Fibroblast of skin of right biceps (primary cell): ENCODE measurements around the gene OSBPL1A.
A peak's percentile ranks its signal among the peaks of the same experiment; 100 is the strongest.

Experiments used
- DNase-seq: peaks from one replicate; pipeline ENCODE4 v3.0.0-alpha.2; 2013

OSBPL1A gene

GRCh38 chr18:24209558-24209957, 188.1 kb downstream of the OSBPL1A start:
- DNase-seq = peak; percentile 35

DNA sequence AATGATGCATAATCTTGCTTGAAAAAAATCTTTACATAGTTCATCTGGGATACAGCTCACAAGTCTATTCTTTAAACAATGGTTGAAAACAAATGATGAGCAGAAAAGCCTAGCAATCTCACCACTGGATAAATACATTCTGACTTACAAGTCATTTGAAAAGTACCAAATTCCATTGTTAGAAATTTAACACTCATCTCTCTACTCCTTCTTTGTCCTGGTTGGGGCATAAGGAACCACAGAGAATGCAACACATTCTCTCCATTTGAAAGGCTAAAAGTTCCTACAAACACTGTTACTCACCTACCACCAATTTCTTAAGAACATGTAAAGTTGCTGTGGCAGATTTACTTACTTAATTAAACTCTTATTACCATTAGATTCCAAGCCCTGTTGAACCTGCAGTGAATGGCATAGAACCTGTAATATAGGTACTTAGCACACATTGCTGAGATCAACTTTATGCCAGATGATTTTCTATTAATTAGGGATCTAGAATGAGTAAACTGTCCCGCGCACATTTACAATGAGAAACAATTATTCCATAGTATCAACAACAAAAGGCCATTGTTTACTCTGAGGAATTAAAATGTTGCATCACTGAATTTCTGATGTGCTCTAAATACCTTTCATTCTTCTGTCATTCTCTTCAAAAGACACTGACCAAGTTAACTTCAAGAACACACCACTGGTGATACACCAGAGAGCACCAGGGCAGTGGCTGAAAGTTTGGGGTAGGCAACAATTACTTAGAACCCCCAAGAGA, 189.2 kb downstream of the OSBPL1A start:
- DNase-seq = no peak

GRCh38 chr18:24204904-24205303, 192.7 kb downstream of the OSBPL1A start:
- DNase-seq = no peak

- DNase-seq = no peak
Measured at GRCh38 chr18:24201699-24202687, 195.6 kb downstream of the OSBPL1A start.

- no peak for DNase-seq
Measured at GRCh38 chr18:24200494-24201290, 196.9 kb downstream of the OSBPL1A start.

- DNase-seq = no peak
Measured at GRCh38 chr18:24199372-24199962, 198.2 kb downstream of the OSBPL1A start.

DNA sequence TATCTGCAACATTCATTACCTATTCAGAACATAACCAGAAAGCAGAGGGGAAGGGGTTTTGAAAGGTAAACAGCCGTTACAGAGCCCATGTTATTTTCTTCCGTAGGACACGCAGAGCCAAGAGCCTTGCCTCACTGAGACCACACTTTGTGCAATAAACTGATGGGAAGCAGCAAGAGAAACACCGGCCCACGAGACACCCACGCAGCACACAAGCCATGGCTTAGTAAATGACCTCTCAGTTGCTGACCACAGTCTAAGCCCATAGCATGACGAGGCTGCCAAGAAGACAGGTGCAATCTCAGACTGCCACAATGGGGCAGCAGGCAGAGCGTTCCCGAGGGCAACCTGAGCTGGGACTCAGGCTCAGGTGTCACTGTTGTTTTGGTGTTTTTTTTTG, 199.2 kb downstream of the OSBPL1A start:
- DNase-seq = no peak

DNA sequence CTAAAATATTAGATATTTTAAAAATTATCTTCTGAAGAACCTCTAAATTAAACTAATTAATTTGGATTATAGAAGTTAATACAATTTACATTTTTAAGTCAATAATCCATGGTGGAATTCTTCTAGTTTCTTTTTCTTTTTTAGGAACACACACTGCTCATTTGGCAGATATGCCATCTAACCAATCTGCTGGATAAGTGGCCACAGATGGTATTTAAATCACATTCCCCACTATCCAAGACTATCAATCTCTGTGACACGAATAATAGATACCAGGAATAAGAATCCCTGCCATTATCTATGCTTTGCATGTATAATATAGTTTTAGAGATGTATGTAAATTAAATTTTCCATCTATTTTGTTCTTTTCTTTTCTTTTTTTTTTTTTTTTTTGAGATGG, 200.2 kb downstream of the OSBPL1A start:
- no peak for DNase-seq

GRCh38 chr18:24196764-24197163, 200.9 kb downstream of the OSBPL1A start:
- no peak for DNase-seq

DNA sequence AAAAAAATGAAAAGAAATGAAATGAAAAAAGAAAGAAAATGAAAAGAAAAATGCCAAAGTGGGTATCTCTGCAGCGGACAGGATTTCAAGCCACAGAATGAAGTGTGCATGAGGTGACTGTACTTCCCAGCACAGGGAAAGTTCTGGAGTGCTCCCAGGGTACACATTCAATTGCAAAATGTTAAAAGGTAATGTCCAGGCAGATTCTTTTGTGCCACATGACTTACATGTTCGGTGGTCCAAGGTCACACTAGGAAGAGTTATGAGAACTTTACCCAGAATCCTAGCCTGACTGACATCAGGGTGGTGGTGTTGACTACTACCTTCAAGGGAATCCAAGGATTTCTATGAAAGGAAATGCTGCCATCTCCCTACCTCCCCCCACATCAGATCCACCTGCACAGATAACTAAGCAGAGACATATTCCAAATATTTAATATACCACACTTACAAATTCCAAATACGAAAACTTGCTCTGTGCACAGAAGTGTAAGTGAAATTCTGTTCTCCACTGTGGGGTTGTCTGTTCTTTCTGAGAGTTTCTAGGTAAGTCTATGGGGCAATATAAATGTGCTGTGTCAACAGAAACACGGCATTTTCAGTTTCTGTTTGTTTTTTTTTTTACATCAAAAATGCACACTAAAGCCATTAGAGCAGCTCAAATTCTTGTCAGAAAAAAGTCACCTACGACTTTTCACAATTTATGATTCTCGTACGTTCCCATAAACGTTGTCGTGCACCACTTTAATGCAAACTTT, 202.1 kb downstream of the OSBPL1A start:
- DNase-seq = no peak

GRCh38 chr18:24190590-24190989, 207.0 kb downstream of the OSBPL1A start:
- DNase-seq = no peak

DNA sequence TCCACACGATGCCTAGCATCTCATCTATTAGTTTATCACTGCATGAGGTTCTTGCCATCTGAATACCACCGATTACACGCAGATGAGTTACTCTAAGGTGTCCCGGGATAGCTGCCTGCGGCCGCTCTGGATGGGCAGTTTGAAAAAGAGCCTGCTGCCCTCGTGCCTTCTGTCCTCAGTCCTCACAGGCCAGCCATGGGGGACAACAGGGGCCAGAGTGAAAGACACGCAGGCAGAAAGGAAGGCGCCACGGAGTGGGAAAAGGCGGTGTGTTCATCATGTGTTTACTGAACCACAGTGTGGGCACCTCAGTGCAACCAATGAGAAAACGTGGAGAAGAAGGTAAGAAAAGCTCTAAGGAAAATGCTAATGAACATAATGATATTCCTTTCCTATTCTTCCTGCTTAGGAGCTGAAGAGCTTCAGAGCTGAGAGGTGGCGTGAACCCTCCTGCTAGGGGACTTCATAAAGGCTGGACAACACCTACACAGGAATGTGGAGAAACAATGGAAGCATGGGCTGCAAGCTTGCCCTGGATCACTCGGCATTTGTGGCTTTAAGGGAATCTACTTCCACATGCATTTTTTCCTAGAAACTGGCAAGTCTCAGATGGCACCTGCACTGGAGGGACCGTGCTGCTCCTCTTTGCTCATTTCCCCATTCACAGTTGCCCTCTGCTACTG, 207.8 kb downstream of the OSBPL1A start:
- no peak for DNase-seq

DNA sequence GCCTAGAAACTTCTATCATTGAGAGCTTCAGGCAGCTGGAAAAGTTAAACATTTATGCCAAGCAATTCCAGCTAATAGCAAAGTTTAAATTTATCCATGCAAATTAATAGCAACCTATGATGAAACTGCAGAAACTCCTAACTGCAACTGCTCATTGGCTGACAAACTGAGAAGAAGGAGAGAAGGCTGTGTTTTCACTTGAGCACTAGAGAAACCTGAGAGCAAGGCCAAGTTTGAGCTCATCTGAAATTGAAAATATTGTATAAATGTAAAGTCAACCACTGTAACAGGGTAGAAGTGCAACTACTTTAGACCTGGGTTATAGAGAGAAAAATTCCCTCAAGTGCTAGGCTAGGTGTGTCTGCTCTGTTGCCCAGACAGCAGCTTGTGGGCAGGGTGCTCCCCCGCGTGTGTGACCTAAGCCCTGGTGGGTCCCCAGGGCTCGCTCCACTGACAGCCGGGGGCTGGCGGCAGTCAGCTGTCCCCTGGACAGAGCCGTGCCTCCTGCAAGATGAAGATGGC, 208.6 kb downstream of the OSBPL1A start:
- DNase-seq = no peak

DNA sequence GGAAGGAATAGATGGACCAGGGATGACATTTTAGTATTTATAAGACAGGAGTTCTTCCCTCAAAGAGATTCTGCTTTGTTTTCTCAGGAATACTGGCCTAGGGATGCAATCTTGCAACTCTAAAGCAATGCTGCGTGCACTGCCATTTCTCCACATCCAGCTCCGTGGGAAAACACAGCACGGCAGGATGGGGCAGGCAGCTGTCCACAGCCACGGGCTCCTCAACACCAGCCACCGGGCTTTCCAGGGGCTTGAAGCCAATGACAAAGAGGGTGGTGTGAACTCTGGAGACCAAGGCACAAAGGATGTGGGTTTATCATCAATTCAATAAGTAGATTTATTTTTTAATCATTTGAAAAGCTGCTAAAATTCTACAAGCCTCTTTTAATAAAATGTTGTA, 209.5 kb downstream of the OSBPL1A start:
- DNase-seq = no peak

DNA sequence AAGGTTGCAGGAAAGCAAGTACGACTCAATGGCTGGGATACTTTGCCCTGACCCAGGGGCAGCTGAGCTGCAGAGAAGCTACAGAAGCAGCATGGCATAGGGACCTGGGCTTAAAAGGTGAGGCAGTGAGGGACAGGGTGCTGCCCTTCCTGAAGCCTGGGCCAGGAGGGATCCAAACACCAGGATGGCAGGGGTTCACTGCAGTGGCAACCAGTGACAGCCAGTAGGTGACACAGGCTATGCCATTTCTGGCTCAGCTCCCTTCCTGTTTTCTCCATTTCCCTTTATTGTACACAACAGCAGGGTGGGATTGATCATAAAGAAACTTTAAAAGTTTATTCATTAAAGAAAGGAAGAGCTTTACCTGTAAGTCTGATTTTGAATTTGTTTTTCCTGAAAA, 209.9 kb downstream of the OSBPL1A start:
- DNase-seq = no peak

DNA sequence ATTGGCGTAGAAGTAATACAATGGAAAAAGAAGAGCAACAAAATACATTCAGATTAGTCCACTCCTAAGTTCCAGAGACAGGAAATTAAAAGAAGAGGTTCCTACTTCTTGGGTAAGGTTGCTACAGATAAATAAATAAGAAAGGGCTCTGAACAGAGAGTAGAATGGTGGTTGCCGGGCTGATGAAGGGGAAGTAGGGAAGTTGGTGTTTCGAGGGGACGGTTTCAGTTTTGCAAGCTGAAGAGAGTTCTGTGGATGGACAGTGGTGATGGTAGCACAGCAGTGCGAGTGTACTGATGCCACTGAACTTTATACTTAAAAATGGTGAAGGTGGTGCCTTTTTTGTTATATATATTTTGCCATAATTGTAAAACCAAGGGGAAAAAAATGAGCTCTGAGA, 210.6 kb downstream of the OSBPL1A start:
- DNase-seq = no peak

DNA sequence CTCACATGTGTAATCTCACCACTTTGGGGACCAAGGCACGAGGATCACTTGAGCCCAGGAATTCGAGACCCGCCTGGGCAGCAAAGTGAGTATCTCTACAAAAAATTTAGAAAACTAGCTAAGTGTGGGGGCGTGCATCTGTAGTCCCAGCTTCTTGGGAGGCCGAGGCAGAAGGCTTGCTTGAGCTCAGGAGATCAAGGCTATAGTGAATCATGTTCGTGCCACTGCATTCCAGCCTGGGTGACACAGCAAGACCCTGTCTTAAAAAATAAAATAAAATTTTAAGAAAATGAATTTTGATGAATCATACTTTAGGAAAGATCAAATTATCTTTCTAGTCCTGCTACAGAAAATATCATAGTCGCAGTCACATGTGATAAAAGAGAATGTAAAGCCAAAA, 211.8 kb downstream of the OSBPL1A start:
- peak; percentile 72 for DNase-seq

DNA sequence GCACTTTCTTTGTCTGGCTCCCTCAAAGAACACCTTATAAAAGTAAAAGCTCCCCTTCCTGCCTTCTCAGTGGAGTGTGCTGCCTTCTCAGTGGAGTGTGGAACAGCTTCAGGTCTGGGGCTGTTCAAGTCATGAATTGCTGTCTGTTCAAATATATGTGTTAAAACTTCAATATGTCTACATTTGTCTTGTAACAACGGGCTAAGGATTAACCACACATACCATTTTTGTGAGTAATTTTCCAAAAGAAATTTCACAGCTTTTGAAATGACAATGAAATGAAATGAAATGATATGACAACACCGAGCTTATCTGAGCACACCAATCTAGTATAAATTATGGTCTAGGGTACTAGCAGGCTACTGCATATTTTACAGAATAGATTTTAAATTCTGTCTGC, 215.8 kb downstream of the OSBPL1A start:
- peak; percentile 74 for DNase-seq

DNA sequence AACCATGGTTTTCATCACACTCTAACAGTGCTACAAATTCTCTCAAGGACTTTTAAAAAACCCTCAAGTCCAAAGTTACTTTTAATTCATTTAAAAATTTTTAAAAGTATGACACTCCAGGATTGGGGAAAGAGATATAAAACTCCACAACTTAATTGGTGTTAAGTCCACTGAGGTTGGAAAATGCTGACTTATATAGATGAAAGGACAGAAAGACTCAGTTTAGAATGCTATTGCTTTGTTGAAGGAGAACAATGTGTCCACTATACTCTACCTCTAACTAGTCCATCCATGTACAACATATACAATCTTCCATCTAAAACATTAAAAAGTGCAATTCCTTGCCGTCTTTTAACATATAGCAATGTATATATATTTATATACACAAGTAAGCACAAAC, 217.6 kb downstream of the OSBPL1A start:
- DNase-seq = no peak

DNA sequence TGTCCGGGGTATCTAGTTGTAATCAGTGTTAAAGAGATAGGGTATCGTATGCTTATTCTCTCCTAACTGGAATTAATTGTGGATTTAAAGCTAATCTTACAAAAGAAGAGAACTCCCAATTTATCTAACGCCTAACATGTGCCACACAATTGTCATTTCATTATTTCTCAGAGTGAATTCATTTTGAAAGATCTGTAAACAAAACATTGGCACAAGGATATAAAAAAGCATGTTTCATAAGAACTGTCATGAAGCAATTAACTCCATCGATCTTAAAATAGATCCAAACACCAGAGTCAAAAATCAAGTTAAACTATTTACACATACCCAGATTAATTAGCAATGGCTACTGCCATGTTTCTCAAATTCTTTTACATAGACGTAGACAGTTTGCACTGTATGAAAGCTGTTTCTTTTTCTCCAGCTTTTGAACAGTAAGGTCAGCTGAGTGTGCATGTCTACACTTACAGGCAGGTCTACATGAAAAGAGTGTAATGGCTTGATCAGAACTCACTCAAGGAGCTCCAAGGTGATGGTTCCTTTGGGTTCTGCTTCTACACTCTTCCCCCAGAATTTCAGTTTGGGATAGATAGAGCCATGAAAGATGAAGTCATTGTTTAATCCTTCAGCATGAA, 220.0 kb downstream of the OSBPL1A start:
- no peak for DNase-seq
